Activated CD4-positive, CD25-positive, alpha-beta regulatory T cell (primary cell): ENCODE results near the gene AKTIP.
"Not testable (repeated sequence)": the region's sequence is repeated elsewhere in the genome, so short reads cannot be mapped to it uniquely, and the experiment has no call there.

ENCODE experiments used
- DNase-seq, 4 experiments: peaks; one replicate each; lab custom pipeline; 2025; lab: John Stamatoyannopoulos, UW

AKTIP gene

DNA sequence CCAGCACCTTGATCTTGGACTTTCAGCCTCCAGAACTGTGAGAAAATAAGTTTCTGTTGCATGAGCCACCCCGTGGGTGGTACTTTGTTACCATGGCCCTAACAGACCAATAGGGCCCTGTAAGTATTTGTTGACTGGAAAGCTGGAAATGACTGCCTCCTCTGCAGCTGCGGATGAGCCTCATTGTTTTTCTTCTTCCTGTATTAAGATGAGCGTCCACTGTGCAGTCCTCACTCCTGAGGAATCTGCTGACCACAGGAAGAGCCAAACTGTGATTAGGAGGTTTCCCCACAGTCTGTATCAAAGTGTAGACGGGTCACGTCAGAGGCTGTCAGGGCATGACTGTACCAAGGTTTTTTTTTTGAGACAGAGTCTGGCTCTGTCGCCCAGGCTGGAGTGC is 12.2 kb upstream of the AKTIP start:
- DNase-seq: no peak

DNA sequence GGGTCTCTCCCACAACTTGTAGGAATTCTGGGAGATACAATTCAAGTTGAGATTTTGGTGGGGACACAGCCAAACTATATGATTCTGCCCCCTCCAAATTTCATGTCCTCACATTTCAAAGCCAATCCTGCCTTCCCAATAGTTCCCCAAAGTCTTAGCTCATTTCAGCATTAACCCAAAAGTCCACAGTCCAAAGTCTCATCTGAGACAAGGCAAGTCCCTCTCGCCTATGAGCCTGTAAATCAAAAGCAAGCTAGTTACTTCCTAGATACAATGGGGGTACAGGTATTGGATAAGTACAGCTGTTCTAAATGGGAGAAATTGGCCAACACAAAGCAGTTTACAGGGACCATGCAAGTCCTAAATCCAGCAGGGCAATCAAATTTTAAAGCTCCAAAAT is 9.8 kb upstream of the AKTIP start:
- not testable (repeated sequence) for DNase-seq

DNA sequence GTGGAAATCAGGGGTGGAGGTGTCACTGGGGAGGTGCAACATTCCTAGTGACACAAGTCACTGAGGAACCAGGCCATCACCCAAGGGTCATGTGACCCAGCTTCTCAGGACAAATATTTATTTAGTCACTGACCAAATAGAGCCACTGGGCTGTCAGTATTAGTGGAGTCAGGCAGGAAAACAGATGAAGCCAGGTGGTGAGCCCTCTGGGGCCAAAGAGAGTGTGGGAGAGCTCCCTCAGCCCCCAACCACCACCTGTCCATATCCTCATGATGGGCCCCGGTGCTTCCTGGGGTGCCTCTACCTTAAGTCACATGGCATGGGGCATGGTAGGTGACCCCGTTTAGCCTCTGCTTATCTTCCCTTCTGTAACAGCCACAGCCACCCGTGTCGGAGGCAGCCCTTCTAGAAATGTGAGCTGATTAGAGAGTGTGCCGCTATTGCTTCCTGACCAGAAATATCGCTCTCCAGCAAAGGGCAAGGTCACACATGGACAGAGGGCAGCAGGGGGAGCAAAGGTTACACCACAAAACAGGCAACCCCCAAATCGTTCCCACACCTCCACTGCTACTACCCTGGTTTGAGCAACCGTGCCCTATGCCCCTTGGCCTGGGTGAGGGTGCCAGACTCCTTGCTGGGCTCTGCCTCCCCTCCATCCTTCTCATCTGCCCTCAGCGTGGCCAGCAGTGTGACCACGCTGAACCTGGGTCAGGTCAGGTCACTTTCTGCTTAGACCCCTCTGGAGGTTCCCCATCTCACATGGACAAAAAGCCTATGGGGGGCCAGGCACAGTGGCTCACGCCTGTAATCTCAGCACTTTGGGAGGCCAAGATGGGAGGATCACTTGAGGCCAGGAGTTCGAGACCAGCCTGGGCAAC is 8.6 kb upstream of the AKTIP start:
- DNase-seq: no peak

DNA sequence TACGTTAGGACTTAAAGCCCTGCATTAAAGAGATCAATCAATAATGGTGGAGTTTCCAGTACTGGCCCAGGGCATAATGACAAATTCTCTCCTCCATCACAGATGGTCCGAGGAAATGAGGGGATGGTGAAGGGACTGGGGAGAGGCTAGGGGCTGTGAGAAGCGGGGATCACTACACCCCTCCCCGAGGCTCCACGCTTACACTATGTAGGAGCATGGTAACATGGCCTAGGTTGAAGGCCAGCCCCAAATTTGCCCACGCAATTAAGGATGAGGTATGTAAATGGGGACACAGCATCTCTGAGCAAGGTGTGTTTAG is 8.0 kb upstream of the AKTIP start:
- DNase-seq: no peak

DNA sequence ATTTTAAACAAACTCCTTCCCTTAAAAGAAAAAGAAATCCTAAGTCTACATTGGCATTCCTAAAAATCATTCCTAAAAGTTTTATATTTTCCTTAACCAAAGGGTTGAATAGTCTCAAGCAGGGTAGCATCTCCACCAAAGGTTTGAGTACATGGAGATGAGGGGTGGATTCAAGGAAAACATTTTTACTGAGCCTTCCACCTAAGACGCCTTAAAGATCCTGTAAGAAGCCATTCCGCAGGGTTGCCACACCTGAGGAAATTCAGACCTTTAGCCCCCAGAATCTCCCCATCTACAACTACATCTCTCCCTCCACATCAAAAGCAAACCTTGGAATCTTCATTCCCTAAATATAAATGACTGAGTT is 7.7 kb upstream of the AKTIP start:
- DNase-seq: no peak

DNA sequence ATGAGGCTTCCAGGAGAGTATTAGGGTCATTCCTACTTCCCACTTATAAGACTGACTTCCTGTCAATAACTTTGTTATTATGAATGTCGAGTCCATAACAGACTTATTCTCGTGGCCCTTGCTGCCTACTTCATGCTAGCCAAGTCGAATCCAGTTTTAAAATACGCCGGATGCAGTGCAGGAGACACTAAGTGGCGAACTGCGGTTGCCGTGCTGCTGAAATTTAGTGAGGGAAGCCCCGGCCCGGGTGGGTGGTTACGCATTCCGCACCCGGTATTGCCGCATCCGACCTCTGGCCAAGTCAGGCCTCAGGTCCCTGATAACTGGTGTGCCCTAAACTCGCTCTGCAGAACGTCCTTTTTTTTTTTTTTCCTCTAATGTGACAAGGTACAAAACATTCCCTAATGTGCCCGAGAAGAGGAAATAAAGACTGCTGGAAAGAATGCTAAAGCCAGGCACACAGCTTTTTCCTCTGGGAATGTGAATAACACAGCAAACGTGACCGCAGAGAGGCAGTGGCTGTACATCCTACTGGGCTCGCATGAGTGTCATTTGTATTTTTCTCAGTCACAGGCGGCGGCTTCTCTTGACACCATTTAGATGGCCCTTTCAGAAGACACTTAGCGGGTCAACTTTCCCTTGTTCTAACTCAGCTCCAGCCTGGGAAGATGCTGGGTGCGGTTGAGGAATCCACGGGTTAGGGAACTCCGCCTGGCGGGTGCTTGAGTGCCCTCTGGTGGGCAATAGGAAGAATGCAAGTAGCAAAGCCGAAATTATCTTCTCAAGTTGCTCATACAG is 7.1 kb upstream of the AKTIP start:
- DNase-seq: peak in 2 of 4 experiments; percentile 9 to 32

DNA sequence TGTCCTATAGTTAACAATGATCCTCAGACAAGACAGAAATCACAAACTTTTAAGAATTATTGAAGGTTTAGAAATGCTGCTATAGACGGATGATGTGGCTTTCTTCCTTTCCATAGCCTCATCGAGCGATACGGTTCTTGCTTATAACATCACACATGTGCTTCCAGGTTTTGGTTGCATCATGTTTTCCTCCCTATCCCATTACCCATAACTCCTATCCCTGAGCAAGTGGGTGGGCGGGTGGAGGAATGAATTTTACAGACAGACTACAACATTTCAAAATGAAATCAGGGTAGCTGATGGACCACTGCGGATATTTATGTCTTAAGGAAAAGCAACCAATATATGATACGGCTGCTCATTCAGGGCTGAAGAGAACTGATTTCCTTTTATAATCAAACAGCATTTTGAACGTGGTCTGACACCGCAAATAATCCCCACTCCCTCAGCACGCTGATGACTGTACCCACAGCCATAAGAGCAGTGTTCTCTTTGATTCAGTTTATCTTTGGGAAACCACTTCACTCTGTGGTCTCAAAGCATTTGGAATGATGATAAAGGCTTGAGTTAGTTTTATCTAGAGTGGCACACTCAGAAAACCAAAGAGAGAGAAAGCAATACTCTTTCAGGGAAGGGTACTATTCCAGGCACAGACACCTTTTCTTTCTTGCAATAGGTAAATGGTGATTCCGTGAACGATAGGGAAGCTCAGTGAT is 4.6 kb upstream of the AKTIP start:
- no peak for DNase-seq

DNA sequence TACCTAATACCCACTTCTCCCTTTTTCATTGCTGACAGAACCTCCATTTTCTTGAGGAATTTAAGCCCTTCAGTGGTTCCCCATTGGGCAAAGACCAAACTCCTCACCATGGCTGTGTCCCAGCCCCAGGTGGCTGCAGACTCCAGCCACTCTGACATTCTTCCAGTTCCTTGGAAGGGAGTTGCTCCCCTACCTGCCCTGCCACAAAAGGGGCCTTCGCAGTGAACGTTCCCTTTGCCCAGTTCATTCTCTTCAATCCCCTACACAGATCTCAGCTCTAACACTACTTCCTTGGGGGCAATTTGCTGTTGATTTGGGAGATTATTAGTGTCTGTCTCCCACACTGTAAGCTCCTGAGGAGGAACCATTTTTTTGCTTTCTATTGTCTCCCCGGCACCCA is 3.2 kb upstream of the AKTIP start:
- DNase-seq: no peak

DNA sequence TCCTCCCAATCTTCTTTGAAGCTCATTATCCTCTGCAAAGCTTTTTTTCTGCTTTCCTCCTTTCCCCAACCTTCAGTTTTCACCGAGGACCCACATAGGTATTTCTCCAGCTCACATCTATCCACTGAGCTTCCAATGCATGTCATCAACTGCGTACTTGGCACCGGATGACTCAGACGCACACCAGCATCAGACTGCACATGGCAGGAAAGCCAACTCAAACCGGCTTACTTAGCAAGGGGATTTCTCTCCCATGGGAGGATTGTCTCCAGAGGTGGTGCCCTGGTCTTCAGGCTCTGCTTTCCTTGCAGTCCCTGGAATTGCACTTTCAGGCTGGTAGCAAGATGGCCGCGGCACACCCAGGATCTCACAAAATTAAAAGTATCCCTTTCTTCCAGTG is 1.7 kb upstream of the AKTIP start:
- DNase-seq: no peak

DNA sequence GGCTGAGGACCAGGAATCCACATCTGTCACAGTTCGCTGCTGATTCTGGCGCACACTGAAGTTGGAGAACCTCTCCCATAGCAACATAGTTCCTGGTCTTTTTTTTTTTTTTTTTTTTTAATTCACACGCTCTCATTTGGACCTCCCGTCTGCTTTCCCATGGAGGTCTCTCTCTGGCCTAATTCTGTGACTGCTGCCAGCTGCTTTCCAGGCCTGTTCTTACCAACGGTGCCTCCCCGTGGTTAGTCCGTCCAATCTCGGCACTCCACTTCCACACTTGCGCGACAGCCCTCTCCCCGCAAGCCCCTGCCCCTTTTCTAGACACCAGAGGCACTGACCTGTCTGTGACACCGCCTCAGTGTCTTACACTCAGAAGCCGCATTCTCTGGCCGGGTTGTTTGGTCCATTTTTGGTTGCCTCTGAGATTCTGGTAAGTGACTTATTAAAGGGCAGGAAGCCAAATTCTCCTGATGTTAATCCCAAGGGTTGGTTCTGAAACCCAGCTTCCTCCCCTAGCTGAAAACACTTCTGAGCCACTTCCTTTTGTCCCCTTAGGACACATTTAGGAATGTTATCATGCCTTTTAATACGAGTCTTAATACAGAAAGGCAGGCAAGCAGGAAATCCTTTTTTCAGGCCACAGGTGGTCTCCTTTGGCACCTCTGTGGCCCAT is 1.1 kb upstream of the AKTIP start:
- DNase-seq: no peak

DNA sequence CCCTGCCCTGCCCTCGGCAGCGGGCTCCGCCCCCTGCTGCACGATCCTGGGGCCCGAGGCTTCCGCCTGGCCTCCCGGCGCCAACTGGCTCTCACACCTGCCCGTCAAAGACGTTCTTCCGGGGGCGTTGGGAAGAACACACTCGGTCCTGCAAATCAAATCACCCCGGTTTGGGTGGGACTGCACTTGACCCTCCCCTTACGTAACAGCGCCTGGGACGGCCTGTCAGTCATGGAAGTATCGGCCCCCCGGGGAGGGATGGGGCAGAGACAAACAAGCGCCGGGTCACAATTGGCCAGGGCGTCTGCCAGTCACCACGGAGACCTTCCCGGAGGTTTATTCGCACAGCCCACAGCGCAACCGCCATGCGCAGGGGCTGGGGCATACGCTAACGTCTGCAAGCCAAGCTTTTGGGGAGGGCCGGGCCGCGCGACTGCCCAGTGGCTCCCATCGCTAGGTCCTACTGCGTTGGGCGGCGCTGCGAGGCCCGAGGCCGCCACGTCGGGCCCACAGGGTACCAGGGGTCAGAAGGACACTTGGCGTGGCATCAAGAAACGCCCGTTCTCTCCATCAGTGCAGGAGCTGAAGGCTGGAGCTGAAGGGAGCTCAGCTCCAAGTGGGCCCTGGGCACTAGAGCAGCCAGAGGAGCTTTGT is 388 bp upstream of the AKTIP start:
- peak; percentile 99 for DNase-seq

DNA sequence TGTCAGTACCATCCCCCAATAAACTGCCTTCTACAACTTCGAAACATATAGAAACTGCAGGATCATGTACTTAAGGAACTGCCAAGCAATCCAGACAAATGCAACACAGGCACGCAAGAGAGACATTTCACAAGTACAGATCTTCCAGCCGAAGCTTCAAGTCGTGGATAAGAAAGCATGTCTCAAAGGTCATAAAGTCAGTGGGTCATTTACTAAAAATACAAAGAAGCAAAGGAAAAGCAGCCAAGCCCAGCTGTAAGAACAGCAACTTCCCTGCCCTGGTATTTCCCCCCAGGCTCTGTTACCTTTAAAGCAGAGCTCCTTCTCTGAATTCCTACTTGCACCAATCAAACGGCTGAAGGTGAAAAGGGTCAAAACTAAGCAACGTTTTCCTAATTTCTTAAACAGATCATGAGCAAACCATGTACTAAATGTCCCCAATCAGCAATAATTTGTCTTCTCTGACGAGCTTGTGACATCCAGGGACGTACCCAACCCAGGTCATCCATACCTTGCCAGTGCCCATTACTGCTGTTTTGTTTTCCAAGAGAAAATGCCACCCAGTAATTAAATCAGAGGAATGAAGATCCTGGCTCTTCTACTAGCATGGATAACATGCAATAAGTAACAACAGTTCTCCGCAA is 1.7 kb downstream of the AKTIP start:
- DNase-seq: no peak

DNA sequence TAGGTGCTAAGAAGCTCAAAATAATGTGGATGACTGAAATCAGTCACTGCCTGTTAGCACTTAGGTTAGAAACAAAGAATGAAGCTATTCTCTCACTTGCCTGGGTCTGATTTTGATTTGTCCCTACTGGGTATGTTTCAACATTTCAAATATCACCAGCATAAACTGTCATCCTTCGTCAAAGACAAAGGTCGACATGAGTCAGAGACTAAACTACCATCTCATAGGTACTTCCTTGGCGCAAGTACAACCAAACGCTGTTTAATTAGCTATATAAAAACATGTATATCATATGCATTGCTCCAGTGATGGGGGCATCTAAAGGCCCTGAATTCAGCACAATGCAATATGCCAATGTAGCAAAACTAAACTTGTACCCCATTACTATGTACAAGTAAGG is 4.0 kb downstream of the AKTIP start:
- DNase-seq: no peak

DNA sequence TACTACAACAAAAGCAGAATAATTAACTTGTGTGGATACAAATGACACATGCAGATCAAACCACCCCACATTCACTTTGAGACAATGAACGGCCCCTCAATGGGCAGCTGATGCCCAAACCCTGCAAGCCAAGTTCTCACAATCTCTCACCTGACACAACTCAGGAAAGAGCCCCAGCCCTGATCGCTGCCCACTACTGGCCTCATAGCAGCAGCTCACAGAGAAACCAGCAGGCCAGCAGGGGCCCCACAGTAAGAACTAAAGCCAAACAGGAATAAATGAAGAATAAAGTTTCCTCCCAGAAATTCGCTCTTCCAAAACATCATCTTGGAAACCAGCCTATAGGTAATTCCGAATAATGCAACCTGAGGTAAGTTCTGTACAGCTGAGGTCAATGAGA is 7.7 kb downstream of the AKTIP start:
- DNase-seq: no peak

DNA sequence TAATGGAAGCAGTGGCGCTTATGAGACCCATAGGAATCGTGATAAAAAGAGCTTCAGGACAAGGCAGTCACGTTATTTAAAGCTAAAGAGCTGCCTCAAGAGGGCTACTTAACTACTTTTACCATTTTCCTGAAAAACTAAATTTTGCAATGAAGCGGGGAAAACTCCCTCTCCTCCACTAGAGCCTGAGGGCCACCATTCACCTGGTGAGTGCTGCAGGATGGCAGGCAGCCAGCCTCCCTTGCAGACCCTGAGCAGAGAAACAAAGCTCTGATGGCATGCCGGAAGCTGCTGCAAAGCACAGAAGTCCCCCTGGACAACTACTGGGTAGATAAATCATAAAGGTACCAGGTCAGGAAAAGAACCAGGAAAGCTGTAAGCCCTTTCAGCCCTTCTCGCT is 8.4 kb downstream of the AKTIP start:
- no peak for DNase-seq

DNA sequence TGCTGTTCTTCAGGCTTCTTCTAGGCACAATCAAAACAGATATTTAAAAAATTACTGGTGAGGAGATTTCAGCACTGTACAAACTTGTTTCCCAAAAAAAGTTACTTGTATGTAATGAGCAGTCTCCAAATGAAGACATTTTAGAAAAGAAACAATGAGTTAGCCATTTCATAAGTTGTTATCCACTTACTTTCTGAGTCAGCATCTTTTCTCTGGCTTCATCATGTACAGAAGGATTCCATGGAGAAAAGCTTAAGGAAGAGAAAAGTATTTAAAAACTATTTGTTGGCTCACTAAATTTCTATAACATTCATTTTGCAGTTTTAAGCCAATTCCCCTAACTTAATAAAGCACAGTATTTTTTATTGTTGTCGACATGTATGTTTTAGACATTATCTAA is 10.5 kb downstream of the AKTIP start:
- DNase-seq: no peak

DNA sequence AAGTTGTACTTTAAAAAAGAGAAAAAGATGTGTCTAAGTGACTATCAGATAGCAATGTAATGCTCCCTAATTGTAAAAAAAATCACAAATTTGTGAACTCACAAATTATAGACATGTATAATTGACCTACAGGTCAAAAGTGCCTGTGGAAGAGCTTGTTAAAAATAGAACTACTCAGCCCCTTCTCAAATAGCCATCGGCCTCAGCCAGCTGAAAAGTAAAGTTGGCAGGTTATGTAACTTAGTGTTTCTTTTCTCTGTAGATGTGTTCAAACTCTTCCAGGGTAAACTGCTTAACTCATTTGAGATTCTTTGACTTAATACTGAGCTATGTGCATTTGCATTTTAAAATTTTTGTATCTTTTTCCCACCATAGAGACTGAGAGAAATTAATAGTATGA is 13.3 kb downstream of the AKTIP start:
- DNase-seq: no peak

DNA sequence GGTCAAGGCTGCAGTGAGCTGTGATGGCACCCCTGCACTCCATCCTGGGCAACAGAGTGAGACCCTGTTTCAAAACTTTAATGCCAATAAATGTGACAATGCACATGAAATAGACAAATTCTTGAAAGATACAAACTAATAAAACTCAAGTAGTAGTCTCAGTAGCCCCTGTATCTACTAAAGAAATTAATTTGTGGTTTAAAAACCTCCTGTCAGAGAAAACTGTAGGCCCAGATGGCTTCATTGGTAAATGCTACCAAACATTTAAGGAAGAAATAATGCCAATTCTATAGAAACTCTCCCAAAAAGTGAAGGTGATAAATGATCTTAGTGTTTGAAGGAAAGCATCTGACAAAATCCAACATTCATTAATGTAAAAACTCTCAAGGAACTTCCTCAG is 16.8 kb downstream of the AKTIP start:
- DNase-seq: no peak

DNA sequence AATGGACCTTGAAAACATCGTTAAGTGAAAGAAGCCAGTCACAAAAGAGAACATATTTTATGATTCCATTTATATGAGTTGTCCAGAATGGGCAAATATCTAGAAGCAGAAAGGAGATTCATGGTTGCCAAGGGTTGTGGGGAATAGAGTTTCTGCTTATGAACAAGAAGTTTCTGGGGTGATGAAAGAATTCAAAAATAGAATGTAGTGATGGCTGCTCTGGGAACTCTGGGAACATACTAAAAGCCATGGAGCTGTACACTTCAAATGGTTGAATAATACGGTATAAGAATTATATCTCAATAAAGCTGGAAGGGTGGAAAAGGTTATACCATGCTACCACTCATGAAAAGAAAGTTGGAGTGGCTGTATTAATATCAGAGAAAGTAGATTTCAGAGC is 18.5 kb downstream of the AKTIP start:
- DNase-seq: no peak

DNA sequence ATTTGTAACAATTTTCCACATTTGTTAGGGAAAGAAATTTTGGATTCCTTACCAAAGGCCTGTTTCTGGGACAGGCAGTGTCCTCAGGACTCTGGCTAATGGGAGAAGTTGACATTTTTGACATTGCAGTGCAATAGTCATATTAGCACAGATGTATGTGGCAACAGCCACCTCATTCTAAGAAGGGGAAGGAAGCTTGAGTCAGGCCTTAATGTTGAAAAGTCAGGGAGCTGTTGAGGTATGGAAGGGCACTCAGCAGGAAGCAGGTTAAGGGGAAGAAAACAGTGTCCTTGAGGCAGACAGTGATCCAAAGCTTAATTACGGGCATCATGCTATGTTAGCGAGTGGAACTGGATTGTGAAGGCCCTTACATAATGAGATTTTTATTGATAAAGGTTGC is 20.9 kb downstream of the AKTIP start:
- no peak for DNase-seq

DNA sequence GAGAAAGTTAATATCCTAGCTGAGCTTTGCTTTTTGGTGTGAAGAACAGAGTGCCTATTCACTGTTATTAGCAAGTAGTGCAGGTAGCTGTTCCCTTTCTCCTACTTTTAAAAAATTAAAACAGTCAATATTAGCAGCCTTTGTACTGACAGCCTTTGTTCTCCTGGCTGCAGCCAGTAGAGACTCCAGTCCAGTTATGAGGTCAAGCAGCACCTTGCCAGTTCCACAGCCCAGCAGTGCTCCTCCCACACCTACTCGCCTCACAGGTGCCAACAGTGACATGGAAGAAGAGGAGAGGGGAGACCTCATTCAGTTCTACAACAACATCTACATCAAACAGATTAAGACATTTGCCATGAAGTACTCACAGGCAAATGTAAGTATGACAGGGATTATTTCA is 22.6 kb downstream of the AKTIP start:
- no peak for DNase-seq
